A172 (cell line): ENCODE results near the gene VDR. TPM values are rescaled to one million over a fixed set of nuclear protein-coding genes. Genes with fewer than 3 reads are reported as not detected.
"Not testable (repeated sequence)": the region's sequence is repeated elsewhere in the genome, so short reads cannot be mapped to it uniquely, and the experiment has no call there.

Experiments
- DNase-seq: peaks from one replicate; pipeline ENCODE4 v3.0.0-alpha.2; 2015; ENCODE audit warnings: low spot score
- total RNA-seq: library from RNA; depleted of rRNA; stranded (reverse); fragments of >200 nt; shearing (Covaris generic); gene quantifications from 2 replicates; pipeline ENCODE4 v1.2.3, GENCODE V29; 2014

The VDR gene
- total RNA-seq, 1 experiment from 2014 or later: 2.5 TPM

DNA sequence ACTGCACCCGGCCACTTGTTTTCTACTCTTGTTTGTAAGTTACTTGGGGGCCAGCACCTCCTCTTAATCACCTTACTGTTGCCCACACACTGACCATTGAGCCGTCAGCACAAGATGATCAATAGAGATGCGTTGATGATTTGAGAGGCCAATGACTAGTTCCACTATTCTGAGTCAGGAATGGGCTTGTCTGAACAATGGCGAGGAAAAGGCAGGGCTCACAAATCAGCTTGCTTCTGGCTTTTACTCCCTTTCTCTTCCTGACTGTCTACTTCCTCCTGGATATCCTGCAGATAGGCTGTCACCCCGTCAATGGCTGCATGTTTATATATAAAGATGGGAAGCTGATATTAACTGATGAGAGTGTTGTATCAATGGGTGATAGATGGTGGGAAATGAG is 55.9 kb downstream of the VDR start:
- DNase-seq: no peak

DNA sequence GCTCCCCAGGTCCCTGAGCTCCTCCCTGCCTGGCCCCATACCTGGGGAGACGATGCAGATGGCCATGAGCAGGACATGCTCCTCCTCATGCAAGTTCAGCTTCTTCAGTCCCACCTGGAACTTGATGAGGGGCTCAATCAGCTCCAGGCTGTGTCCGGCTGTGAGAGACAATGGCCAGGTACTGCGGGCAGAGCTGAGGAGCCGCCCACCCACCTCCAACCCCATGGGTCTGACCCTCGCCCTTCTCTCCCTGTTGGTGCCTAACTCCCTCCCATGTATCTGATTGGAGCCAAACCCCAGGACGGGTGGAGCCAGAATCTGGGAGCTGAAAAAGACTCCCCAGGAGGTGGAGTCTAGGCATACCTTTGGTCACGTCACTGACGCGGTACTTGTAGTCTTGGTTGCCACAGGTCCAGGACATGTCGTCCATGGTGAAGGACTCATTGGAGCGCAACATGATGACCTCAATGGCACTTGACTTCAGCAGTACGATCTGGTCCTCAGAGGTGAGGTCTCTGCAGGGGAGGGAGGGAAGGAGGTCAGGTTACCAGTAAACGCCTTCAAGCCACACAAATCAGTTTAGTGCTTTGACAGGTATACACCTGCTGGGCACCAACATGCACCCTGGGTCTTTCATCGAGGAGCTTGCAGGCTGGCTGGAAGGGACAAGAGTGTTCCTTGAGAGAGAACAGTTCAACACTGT is 58.3 kb downstream of the VDR start:
- DNase-seq: no peak

GRCh38 chr12:47845081-47845480 is 59.7 kb downstream of the VDR start:
- DNase-seq: no peak

DNA sequence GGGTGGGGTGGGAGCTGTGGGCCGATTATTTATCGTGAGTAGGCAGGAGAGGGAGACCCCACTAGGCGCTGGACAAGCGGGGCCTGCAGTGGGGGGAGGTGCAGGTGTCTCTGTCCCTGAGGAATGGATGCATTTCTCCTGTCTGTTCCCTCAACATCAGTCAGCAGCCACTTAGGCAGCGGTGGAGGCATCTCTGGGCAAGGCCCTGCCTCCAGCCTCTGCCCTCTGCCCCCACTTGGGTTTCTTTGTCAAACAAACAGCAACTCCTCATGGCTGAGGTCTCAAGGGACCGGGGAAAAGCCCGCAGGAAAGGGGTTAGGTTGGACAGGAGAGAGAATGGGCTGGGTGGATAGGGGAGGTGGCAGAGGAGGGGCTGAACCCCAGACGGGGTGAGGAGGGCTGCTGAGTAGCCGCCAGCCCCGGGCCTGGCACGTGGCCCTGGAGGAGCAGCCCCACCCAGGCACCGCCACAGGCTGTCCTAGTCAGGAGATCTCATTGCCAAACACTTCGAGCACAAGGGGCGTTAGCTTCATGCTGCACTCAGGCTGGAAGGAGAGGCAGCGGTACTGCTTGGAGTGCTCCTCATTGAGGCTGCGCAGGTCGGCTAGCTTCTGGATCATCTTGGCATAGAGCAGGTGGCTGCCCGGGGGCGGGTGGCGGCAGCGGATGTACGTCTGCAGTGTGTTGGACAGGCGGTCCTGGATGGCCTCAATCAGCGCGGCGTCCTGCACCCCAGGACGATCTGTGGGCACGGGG is 60.4 kb downstream of the VDR start:
- no peak for DNase-seq

DNA sequence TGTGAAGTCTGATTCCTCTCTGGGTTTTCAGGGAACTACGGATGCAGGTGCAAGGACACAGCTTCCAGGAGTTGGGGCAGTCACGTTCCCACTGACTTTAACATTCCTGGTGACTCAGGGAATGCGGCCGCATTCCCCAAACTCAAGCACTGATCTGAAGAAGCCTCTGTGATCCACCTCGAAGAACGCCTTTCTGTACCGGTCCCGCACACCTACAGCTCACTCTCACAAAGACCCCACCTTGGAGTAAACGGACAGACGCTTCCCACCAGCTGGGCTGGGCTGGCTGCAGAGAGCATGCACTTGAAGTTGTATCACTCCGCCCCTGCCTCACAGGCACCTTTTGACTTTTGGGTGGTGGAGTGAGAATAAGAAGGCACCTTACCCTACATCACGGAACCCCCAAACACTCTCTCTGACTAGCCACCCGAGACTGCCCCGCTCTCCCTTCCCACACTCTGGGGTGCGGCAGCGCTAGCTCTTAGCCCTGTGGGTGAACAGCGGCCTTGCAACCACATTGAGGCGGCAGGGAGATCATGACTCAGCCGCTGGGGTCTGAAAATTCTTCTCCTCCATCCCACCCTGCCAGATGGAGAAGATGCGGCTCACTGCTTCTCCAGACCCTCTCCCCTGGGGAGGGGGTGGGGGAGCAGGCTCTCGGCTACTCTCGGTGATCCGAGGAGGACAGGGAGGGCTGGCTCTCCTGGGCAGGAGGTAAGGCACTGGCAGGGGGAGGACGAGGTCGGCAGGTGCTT is 61.4 kb downstream of the VDR start:
- DNase-seq: peak; percentile 34

- not testable (repeated sequence) for DNase-seq
Observed at GRCh38 chr12:47842543-47842942, 62.3 kb downstream of the VDR start.

GRCh38 chr12:47841910-47842309 is 62.9 kb downstream of the VDR start:
- no peak for DNase-seq

GRCh38 chr12:47841501-47841900 is 63.3 kb downstream of the VDR start:
- no peak for DNase-seq

- no peak for DNase-seq
Observed at GRCh38 chr12:47840571-47840970, 64.2 kb downstream of the VDR start.

DNA sequence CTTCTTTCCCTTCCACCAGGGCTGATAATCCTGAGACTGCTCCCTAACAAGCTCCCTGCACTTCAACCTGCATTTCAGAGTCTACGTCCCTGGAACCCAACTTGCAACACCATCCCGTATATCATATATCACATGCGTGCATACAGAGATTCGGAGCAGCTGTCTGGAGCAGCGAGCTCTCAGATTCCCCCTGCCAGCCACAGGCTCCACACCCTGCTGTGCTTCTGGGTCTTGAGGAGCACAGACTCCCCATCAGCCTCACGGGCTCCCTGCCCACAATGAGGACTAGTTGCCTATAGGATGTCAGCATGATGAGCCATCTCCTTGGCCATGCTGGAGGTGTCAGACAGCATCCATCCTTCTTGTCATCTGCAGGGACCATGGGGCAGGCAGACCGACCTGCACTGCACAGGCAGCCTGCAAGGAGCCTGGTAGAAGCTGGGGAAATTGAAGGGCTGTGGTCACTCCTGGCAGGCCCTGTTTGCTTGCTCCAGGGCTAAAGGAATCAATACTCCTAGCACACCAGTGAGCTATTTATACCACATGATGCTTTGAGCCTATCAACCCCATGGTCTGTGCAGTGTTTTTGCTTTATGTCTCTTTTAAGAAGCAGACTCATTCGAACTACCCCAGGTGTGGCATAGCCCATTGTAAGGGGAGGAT is 65.4 kb downstream of the VDR start:
- DNase-seq: no peak

GRCh38 chr12:47838286-47838931 is 66.4 kb downstream of the VDR start:
- peak; percentile 27 for DNase-seq

DNA sequence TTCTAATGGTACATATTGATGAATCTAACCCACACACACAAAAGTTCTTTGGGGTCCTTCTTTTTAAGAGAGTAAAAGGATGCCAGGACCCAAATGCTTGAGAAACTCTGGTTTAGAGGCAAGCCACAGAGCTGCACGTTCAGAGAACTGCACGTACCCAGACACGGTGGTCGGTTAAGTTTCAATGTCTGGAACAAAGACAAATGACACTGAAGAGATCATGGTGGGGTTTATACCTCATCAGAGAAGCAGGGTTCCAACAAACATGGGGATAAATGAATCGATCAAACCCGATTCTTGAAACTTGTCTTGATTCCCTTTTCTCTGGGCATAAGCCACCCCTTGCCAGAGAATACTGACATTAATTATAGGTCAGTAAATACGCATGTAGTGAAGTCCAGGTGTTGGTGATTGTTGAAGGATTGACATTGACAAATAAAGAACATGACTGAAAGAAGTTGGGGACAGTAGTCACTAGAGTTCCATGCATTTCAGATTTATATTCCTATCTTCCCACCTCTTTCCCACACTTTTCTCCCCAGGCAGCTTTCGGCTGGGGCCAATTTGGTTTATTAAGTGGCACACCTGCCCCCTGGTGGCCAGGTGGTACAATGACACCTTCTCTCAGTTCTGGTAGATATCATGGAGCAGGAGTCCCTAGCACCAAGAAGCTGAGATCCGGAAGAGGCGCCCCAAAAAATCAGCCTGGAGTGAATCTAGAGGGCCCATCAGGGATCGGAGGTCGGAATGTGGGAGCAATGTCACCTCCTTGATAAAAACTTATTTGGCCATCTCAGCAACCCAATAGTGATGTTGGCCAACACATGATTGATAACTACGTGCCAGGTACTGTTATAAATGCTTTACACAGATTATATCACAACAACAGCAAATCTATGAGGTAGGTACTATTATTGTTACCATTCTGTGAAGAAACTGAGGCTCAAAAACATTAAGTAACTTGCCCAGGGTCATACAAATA is 67.3 kb downstream of the VDR start:
- DNase-seq: peak; percentile 62

DNA sequence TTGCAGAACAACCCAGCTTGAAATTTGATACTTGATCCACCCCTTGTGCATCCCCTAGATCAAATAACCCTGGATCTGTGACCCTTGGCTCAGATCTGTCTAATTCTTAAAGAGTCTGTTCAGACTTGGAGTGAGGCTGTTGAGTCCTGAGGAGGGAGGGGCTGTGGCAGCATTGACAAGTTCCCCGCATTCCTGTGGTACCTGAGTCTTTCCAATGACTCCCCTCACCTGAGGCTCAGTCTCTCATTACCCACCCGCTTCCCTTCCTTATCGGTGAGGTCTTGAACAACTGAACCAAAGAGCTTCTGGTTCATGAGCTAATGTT is 69.0 kb downstream of the VDR start:
- no peak for DNase-seq

DNA sequence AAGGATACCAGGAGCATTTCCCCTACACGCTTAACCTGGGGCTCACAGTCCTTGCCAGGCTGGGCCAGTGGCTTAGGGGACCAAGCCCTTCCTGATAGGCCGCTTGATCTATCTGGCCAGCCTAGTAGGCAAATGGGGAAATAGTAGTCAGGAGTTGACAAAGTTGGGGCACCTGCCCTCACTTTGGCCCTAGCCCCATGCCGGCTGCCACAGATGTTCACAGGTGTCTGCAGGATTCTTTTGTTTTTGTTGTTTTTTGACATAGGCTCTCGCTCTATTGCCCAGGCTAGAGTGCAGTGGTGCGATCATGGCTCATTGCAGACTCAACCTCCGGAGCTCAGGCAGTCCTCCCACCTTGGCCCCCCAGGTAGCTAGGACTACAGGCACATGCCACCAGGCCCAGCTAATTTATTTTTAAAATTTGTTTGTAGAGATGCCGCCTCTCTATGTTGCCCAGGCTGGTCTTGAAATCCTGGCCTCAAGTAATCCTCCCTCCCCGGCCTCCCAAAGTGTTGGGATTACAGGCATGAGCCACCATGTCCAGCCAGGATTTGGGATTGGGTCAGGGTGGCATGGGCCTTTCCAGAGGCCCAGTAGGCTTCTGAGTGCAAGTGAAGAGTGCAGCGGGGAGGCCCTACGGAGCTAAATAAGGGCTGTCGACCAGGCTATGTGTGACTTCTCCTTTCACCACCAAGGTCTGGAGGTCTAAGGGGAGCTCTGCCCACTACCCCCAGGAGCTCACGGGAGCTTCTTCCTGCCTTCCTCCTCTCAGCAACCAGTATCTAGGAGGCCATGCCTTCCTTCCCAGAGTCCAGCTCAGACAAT is 69.6 kb downstream of the VDR start:
- no peak for DNase-seq

DNA sequence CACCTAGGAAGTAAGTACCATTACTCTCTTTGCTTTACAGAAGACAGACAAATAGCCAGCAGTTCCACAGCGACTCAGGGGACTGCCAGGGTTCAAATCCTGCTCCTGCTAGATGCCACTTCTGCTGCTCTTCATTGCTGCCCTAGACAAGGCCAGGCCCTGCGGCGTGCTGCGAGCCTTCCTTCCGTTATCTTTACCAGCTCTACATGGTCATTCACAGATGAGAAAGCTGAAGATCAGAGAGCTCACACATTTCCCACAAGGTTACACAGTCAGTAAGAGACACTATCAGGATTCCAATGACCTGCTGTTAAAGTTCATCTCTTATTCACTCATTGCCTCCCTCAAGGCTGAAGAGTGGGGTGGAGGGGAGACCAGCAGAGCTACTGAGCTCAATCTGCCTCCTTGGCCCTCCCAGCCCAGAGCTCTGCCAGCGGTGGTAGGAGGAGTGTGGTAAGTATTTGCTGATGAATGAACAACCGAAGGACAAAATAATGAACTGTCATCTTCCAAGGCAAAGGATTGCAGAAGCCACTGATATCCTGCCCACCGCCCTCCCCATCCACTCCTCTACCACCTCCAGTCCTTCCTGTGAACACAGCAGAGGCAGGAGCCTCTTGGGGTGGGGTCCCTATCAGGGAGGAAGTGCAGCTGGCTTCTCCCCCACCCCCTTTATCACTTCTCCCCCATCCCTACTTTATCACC is 70.4 kb downstream of the VDR start:
- no peak for DNase-seq

DNA sequence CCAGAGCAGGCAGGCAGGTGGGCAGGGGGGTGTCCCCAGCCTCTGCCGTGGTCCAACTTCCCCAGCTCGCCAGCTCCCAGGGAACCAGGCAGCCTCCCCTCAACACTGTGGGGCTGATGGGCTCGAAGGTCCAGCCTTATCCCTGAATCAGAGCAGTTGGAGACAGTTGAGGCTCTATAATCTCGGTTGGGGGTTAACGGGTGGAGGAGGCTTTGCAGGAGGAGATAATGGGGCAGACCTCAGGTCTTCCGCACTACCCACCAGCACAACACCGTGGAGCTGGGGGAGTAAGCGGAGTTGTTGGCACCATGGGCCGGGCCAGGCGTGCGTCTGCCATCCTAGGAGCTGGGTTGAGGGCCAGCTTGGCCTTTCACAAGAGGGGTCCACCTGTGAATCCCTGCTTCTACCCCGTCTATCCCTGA is 71.2 kb downstream of the VDR start:
- no peak for DNase-seq

GRCh38 chr12:47832263-47832933 is 72.4 kb downstream of the VDR start:
- no peak for DNase-seq

- no peak for DNase-seq
Observed at GRCh38 chr12:47829584-47829983, 75.2 kb downstream of the VDR start.
